Sigmoid colon (tissue), 7 donors: ENCODE measurements around the gene OTUB1. TPM values are rescaled to one million over a fixed set of nuclear protein-coding genes. Genes with fewer than 3 reads are reported as not detected.

Source experiments
- DNase-seq: peaks from one replicate; pipeline ENCODE4 v3.0.0-alpha.2; 2019
- H3K27ac ChIP-seq, 4 donors: fragments of 200-600 bp; sonication (generic); one replicate each; pipeline ENCODE4 v1.5.1; 2016 to 2019; ENCODE audit warnings: mild to moderate bottlenecking in 1 of 4
- H3K27me3 ChIP-seq, 3 donors: fragments of 200-600 bp; sonication (generic); one replicate each; pipeline ENCODE4 v1.5.1; 2019; ENCODE audit warnings: mild to moderate bottlenecking in 1 of 3
- H3K36me3 ChIP-seq, 4 donors: fragments of 200-600 bp; sonication (generic); one replicate each; pipeline ENCODE4 v1.5.1; 2016 to 2019
- H3K4me1 ChIP-seq, 4 donors: fragments of 200-600 bp; sonication (generic); one replicate each; pipeline ENCODE4 v1.5.1; 2017 to 2019
- H3K4me3 ChIP-seq, 4 donors: fragments of 200-600 bp; sonication (generic); one replicate each; pipeline ENCODE4 v1.5.1; 2017 to 2019; ENCODE audit warnings: mild to moderate bottlenecking in 2 of 4, moderate library complexity in 1 of 4
- H3K9me3 ChIP-seq, 4 donors: fragments of 200-600 bp in 3 of 4; sonication (generic) in 3 of 4; one replicate each; pipeline versions ENCODE4 v1.5.1 to v1.6.1; 2013 to 2019
- EP300 ChIP-seq, 4 donors: sonication (generic); formaldehyde crosslinking; IDR thresholded peaks; one replicate each; pipeline ENCODE4 v1.6.1; 2017; ENCODE audit warnings: antibody characterized with exemption in 4 of 4
- POLR2A ChIP-seq, 2 donors: fragments of 450-650 bp; IDR thresholded peaks; one replicate each; pipeline ENCODE4 v1.6.1; 2016; ENCODE audit warnings: antibody characterized with exemption in 2 of 2, mild to moderate bottlenecking in 2 of 2, moderate library complexity in 2 of 2
- POLR2AphosphoS5 ChIP-seq, 4 donors: sonication (generic); formaldehyde crosslinking; IDR thresholded peaks; one replicate each; pipeline ENCODE4 v1.6.1; 2017; ENCODE audit warnings: antibody characterized with exemption in 4 of 4
- WGBS, 2 donors: extraction: QIAGEN DNeasy Blood & Tissue Kit; methylation state at CpG; one replicate each; pipeline ENCODE4 v1.1.7; 2013; 5-methylcytosine and 5-hydroxymethylcytosine counted together
- intact Hi-C: fragments of 100-400 bp; cut with DNase I; formaldehyde crosslinking; loops from one replicate; pipeline ENCODE4 v1.15.1; 2023
- polyA plus RNA-seq, 3 donors: library from polyadenylated mRNA; stranded (reverse); fragments of 200-250 nt; gene quantifications; one replicate each; pipeline ENCODE4 v1.2.3, GENCODE V29; 2013
- total RNA-seq, 4 donors: library from RNA; depleted of rRNA; stranded (reverse); fragments of >200 nt; gene quantifications; one replicate each; pipeline ENCODE4 v1.1.0, GENCODE V29; 2016
- TF ChIP-seq, protein P1 (sequence below), 4 experiments: fragments of 450-650 bp in 3 of 4; fragments of 200-600 bp in 1 of 4; IDR thresholded peaks; one replicate each; pipeline ENCODE4 v1.5.1; 2016 to 2019; ENCODE audit warnings: antibody characterized with exemption in 4 of 4, mild to moderate bottlenecking in 3 of 4, moderate library complexity in 2 of 4
- donor health status: healthy with polysubstance abuse.
- donor health status: Bipolar disorder and iron deficiency.
- donor health status: healthy.

OTUB1 gene
- total and polyA plus RNA-seq, 7 donors, result 44.8 to 96.4 (median 61.7) TPM

DNA sequence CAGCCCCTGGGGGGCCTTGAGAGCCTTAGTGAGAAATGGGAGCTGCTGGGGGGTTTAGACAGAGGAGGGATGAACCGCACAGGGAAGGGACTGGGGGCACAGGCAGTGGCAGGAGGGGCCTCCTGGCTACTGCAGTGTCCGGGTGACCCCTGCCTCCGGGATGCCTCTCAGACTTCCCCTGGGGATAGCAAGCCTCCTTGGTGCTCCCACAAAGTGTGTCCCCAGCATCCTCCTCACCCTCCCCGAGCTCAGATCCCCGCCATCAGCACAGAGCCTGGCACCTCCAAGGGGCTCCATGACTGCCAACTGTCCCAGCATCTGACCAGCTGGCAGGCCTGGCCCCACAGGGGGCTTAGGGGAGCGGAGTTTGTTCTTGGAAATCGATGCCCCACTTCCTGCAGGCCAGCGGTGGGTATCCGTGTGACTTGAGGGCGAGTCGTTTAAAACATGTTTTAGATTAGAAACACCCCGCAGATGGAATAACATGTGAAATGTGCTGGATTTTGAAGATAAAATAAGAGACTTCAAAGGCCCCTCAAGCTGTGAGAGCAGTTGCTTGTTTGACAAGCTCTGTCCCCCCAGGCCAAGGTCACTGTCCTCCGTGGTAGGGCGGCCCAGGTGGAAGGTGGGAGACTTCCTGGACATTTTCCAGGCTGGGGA, 36.0 kb downstream of the OTUB1 start:
- Histone ChIP-seq H3K27me3 (no peaks in the 10 kb centered on the region), H3K9me3 (no peaks in the 10 kb centered on the region), H3K36me3 (no peaks in the 10 kb centered on the region), H3K4me1 (no peaks in the 10 kb centered on the region), H3K27ac (no peak overlapping the region), H3K4me3 (no peak overlapping the region)
- 90 to 91% methylated on average over 14 of the region's 14 CpGs for WGBS, 2 donors
- TF ChIP-seq EP300 (IDR thresholded peaks at IDR 0.05) (no peak), POLR2A (IDR thresholded peaks at IDR 0.05) (no peak), POLR2AphosphoS5 (IDR thresholded peaks at IDR 0.05) (no peak)
- TF ChIP-seq, protein P1, sequence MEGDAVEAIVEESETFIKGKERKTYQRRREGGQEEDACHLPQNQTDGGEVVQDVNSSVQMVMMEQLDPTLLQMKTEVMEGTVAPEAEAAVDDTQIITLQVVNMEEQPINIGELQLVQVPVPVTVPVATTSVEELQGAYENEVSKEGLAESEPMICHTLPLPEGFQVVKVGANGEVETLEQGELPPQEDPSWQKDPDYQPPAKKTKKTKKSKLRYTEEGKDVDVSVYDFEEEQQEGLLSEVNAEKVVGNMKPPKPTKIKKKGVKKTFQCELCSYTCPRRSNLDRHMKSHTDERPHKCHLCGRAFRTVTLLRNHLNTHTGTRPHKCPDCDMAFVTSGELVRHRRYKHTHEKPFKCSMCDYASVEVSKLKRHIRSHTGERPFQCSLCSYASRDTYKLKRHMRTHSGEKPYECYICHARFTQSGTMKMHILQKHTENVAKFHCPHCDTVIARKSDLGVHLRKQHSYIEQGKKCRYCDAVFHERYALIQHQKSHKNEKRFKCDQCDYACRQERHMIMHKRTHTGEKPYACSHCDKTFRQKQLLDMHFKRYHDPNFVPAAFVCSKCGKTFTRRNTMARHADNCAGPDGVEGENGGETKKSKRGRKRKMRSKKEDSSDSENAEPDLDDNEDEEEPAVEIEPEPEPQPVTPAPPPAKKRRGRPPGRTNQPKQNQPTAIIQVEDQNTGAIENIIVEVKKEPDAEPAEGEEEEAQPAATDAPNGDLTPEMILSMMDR (IDR thresholded peaks at IDR 0.05), result no peak
- intact Hi-C loops, result no loop called here
- no peak for DNase-seq

- H3K36me3 ChIP-seq, result no peaks in the 10 kb centered on the region
- H3K9me3 ChIP-seq, result no peaks in the 10 kb centered on the region
- intact Hi-C loops, result no loop called here
- WGBS, 2 donors, result 85 to 88% methylated on average over 20 of the region's 20 CpGs
- peaks cover 0 to 12% (median 0%) of the 10 kb centered on the region in 3 donors for H3K27me3 ChIP-seq
- TF ChIP-seq, protein P1 (IDR thresholded peaks at IDR 0.05), result no peak
- no peak for TF ChIP-seq POLR2A (IDR thresholded peaks at IDR 0.05)
- TF ChIP-seq EP300 (IDR thresholded peaks at IDR 0.05), result no peak
- no peak for TF ChIP-seq POLR2AphosphoS5 (IDR thresholded peaks at IDR 0.05)
- H3K27ac ChIP-seq, result peak overlapping the region in 2 of 4 donors; percentile 4 to 38
- DNase-seq, result no peak
- H3K4me1 ChIP-seq, result peaks cover 0 to 10% (median 8%) of the 10 kb centered on the region in 4 donors
- H3K4me3 ChIP-seq, result no peak overlapping the region
Measured at GRCh38 chr11:64023712-64024710, 37.8 kb downstream of the OTUB1 start.

DNA sequence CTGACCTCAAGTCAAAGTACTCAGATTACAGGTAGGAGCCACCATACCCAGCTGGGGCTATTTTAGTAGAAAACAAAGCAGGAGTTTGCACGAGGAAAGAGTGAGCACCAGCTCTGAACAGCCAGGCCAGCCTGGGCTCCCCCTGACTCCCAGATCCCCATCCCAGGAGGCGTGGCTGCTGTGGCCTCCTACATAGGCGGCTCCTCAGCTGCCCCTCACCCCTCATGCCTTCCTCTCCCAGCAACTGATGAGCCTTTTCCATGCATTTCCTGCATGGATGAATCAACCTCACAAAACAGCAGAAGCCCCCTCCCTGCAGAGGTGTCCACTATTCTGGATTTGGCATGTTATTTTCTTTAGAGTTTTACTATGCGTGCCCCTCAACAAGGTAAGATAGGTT, 39.0 kb downstream of the OTUB1 start:
- Histone ChIP-seq H3K9me3 (no peaks in the 10 kb centered on the region), H3K27me3 (peaks cover 0 to 12% (median 0%) of the 10 kb centered on the region in 3 donors), H3K36me3 (no peaks in the 10 kb centered on the region), H3K27ac (no peak overlapping the region), H3K4me3 (no peak overlapping the region), H3K4me1 (peaks cover 0 to 10% (median 8%) of the 10 kb centered on the region in 4 donors)
- 90 to 91% methylated on average over 4 of the region's 4 CpGs for WGBS, 2 donors
- no peak for DNase-seq
- TF ChIP-seq POLR2A (IDR thresholded peaks at IDR 0.05), result no peak
- TF ChIP-seq, protein P1 (IDR thresholded peaks at IDR 0.05), result no peak
- no peak for TF ChIP-seq POLR2AphosphoS5 (IDR thresholded peaks at IDR 0.05)
- TF ChIP-seq EP300 (IDR thresholded peaks at IDR 0.05), result no peak
- intact Hi-C loops, result no loop called here

GRCh38 chr11:64026575-64027205, 40.5 kb downstream of the OTUB1 start:
- Histone ChIP-seq H3K27ac (no peak overlapping the region), H3K4me1 (peaks cover 0 to 10% (median 8%) of the 10 kb centered on the region in 4 donors), H3K36me3 (no peaks in the 10 kb centered on the region), H3K9me3 (no peaks in the 10 kb centered on the region), H3K27me3 (peaks cover 0 to 12% (median 0%) of the 10 kb centered on the region in 3 donors), H3K4me3 (no peak overlapping the region)
- intact Hi-C loops, result no loop called here
- DNase-seq, result no peak
- TF ChIP-seq POLR2A (IDR thresholded peaks at IDR 0.05), result no peak
- no peak for TF ChIP-seq POLR2AphosphoS5 (IDR thresholded peaks at IDR 0.05)
- TF ChIP-seq, protein P1 (IDR thresholded peaks at IDR 0.05), result no peak
- no peak for TF ChIP-seq EP300 (IDR thresholded peaks at IDR 0.05)
- WGBS, 2 donors, result 85 to 86% methylated on average over 7 of the region's 7 CpGs
